Panc1 (cell line): ENCODE data around the gene MOSMO.

Experiments
- CTCF ChIP-seq: fragments of 450-650 bp; IDR thresholded peaks from 2 replicates; pipeline ENCODE4 v1.5.1; 2017; ENCODE audit warnings: mild to moderate bottlenecking
- POLR2AphosphoS5 ChIP-seq: IDR thresholded peaks from 2 replicates; pipeline ENCODE4 v1.6.1; 2012; ENCODE audit warnings: mild to moderate bottlenecking, low read depth, low read length, moderate library complexity
- SIN3A ChIP-seq: IDR thresholded peaks from 2 replicates; pipeline ENCODE4 v1.6.1; 2012; ENCODE audit warnings: low read depth, mild to moderate bottlenecking, low read length, moderate library complexity, borderline replicate concordance; ENCODE audit not compliant: insufficient read depth

DNA sequence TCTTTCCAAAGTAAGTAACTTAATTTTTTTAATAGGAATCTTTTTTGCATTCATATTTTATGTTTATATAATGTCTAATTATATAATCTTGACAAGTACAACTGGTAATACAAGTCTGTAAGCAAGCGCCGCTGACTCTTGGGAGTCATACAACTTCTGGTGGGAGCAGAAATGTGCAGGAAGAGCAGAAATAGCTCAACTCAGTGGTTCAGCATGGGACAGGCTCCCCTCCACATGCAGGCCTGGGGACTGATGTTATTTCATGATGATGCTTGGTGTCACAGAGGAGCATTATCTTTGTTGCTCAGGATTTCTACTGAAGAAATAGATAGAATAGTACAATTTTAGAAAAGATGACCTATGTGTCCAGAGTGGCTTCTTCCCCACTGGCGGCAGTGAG lies 44.0 kb upstream of the MOSMO start:
- TF ChIP-seq CTCF (no peak), SIN3A (no peak), POLR2AphosphoS5 (no peak)
